GM13976 (cell line): ENCODE results near the gene GRAMD1C.

ENCODE experiments used
- DNase-seq: peaks from one replicate; pipeline ENCODE4 v3.0.0; 2012; ENCODE audit warnings: low spot score
- in situ Hi-C: fragments of 300-500 bp; cut with MboI; formaldehyde crosslinking; loops from one replicate; pipeline ENCODE4 v1.12.0; 2022; ENCODE audit warnings: low sequenced_read_pairs, mixed read lengths, inconsistent platforms; ENCODE audit not compliant: unreplicated experiment
- TF ChIP-seq, protein P1 (sequence below): IDR thresholded peaks from 2 replicates; pipeline ENCODE4 v1.5.1; 2012; ENCODE audit warnings: borderline replicate concordance, mild to moderate bottlenecking; ENCODE audit not compliant: insufficient read depth; ENCODE audit errors: extremely low read depth, missing control alignments, control extremely low read depth

GRAMD1C gene

DNA sequence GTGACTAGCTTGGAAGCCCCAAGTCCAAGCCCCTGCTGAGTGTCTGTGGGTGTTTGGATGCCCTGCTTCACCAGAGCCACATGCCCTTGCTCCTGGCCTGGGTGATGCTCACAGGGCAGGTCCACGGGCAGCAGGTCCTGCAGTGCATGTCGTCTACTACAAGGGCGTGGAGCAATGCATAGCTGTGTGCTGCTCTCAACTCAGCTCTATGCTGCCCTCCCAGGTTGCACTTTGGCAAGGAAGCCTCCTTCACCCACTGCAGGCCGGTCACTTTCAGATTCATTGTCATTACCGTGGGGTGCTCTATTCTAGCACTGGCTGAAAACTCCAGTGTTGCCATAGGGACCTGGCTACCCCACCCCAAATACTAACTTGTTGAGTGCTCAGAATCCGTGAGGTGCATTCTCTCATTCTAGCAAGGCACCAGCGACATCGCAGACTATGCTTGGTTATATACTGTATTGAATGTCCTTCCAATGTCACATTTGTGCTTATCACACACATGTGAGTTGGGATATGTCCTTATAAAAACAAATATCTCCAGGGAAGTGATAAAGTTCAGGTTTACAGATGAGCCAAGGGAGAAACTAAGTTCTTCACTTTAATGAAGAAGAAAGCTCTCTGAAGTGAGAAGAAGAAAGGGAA, 51.8 kb downstream of the GRAMD1C start:
- in situ Hi-C loops, result no loop called here
- TF ChIP-seq, protein P1, sequence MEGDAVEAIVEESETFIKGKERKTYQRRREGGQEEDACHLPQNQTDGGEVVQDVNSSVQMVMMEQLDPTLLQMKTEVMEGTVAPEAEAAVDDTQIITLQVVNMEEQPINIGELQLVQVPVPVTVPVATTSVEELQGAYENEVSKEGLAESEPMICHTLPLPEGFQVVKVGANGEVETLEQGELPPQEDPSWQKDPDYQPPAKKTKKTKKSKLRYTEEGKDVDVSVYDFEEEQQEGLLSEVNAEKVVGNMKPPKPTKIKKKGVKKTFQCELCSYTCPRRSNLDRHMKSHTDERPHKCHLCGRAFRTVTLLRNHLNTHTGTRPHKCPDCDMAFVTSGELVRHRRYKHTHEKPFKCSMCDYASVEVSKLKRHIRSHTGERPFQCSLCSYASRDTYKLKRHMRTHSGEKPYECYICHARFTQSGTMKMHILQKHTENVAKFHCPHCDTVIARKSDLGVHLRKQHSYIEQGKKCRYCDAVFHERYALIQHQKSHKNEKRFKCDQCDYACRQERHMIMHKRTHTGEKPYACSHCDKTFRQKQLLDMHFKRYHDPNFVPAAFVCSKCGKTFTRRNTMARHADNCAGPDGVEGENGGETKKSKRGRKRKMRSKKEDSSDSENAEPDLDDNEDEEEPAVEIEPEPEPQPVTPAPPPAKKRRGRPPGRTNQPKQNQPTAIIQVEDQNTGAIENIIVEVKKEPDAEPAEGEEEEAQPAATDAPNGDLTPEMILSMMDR, result no peak
- DNase-seq, result no peak

DNA sequence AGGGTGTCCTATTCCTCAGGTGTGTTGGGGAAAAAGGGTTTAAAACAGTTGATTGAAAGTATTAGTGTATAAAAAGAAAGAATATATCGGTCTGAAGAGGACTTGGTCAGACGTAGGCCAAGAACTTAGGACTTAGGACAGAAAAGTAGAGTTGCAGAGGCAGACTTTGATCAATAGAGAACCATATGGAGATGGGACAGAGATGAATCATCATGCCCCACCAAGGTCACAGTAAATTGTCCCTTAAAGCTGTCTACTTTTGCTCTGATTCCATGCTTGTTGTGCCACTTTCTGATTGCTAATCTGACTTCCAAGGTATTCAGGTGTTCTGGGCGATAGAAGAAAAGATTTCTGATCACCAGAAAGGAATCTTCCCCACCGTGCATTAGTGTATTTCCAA, 56.3 kb downstream of the GRAMD1C start:
- in situ Hi-C loops, result no loop called here

DNA sequence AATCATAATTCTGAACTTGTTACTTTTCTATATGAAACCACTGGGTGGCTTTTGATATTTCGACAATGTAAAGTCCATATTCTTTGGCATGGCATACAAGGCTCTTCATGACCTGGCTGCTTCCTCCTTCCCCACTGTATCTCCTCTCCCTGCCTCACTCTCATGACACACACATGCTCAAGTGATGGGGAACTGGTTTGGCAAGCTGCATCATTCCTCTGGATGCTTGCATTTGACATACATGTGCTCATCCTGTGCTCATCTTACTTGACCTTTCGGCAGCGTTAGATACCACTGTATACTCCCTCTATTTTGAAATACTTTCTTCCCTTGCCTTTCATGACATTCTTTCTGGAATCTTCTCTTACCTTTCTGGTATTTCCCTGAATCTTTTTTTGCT, 57.4 kb downstream of the GRAMD1C start:
- TF ChIP-seq, protein P1, result no peak
- DNase-seq, result no peak
- in situ Hi-C loops, result no loop called here

More for the DNA sequence above, 56.3 kb downstream of the GRAMD1C start:
- DNase-seq, result no peak
- TF ChIP-seq, protein P1, result no peak

DNA sequence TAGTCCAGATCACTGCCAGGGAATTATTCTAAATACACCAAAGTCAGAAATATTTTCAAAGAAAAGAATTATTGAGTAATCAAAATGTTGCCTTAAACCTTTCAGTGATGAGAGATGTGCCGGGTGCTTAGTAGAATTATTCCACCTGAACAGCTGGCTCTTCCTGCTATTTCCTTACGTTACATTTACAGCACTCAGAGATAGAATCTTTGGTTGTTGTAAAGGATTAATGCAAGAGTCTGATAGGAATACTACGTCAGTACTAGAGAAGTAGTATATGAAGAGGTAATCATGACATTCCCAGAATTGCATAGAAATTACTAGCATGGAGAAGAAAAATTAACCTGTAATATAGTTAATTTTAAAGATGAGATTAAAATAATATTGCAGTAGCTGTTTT, 58.3 kb downstream of the GRAMD1C start:
- in situ Hi-C loops, result no loop called here
- TF ChIP-seq, protein P1, result no peak
- DNase-seq, result no peak

DNA sequence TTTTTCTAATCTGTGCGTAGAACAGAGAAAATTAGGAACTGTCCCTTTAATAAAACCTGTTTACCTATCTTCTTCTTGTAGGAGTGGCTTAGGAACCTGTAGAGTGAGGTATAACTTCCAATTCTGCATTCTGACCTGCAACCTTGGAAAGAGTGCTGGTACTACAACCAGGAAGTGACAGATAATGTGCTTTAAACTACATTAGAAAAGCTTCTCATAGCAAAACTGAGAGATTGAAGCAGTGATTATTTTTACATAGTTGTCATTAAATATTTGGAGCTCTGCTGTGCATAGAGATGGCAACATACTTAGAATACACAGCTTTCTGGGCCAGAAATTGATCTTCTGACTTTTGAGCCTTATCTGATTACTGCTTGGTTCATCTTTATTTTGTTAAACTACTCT, 58.8 kb downstream of the GRAMD1C start:
- DNase-seq, result no peak
- TF ChIP-seq, protein P1, result no peak
- in situ Hi-C loops, result no loop called here

DNA sequence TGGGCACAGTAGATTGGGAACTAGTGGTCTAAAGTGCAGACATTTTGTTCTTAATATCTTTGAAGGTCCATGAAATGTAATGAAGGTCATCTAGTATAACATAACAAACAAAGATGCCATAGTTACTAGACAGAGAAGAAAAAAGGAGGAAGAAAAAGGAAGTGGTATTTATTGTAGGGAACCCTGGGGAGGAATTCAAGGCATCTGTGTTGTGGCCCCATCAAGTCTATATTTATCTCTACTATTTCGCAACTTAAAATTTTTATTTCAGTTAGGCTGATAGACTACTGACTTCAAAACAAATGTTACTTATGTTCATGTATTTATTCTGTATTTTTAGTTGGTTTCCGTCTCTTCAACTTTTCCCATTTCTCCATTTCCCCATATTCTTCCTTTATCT, 60.3 kb downstream of the GRAMD1C start:
- in situ Hi-C loops, result no loop called here
- no peak for DNase-seq
- TF ChIP-seq, protein P1, result no peak
